GM18861 (cell line): Measurements from ENCODE around the gene CROCC2.

ENCODE experiments used
- ATAC-seq: cut with Tn5 transposase; IDR thresholded peaks from one replicate; pipeline ENCODE4 v1.9.1; 2021; ENCODE audit not compliant: unreplicated experiment

Gene CROCC2

GRCh38 chr2:240904216-240905175, 1.6 kb upstream of the CROCC2 start:
- ATAC-seq, result no peak

GRCh38 chr2:240905176-240905781, 857 bp upstream of the CROCC2 start:
- no peak for ATAC-seq

DNA sequence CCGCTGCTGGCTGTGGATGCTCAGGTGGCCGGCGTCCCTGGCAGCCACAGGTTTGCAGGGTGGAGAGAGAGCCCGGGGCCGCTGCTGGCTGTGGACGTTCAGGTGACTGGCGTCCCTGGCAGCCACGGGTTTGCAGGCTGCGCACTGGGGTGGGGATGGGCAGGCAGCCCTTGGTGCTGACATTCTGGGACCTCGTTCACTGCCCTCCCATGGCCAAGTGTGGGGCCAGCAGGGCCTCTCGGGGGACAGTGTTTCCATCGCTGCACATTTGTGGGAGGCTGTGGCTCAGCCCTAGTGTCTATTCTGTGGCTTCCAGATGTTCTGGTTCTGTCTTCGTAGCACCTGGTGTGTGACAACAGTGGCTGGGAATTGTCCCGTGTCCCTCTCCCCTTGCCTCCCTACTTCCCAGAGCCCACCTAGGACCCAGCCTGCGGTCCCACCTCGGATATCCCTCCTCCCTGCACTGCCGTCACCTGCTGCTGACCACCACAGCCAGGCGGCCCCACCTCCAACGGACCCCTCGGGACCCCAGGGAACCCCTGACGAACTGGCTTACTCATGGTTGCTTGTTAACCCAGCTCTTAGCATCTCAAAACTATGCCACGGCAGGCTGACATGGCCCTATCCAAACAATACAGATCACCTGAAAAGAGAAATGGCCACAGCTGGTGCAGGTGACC, 915 bp downstream of the CROCC2 start:
- ATAC-seq, result no peak

GRCh38 chr2:240909216-240909974, 3.3 kb downstream of the CROCC2 start:
- ATAC-seq, result no peak

- ATAC-seq, result no peak
Observed at GRCh38 chr2:240911641-240912265, 5.6 kb downstream of the CROCC2 start.

GRCh38 chr2:240912878-240913809, 7.0 kb downstream of the CROCC2 start:
- no peak for ATAC-seq

GRCh38 chr2:240913810-240914644, 7.9 kb downstream of the CROCC2 start:
- no peak for ATAC-seq

DNA sequence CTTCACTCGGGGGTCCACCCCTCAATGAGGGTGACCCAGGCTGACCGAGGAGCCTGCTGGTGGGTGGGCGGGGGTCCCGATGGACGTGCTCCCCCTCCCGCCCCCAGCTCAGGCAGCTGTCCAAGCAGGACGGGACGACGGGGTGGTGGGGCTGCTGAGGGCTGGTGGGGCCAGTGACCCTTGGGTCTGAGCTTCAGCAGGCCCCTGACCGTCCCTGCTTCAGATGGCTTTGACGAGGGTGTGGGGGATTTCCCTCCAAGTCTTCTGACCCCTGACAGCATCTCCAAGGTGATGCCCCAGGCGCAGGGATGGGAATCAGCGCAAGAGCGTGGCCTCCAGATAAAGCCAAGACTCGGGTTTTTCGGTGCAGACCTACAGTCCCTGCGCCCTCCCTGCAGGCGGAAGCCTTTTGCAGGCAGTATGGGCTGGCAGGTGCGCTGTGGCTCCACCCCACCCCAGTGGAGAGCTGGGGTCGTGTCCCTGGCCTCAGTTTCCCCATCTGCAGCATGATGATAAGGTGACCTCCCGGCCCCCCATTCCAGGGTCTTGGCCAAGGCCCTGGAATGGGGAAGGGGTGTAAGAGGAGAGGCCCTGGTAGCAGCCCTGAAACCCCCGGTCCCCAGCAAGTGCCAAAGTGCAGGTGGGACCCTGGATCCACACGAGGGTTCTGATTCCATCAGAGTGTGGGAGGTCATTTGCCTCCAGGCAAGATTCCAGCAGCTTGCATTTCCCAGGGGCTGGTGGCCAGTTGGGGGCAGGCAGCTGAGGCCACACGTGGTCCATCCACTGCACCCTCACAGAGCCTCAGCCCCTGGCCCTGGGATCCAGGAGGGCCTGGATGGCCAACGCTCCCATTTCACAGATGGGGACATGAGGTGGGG, 8.7 kb downstream of the CROCC2 start:
- no peak for ATAC-seq

DNA sequence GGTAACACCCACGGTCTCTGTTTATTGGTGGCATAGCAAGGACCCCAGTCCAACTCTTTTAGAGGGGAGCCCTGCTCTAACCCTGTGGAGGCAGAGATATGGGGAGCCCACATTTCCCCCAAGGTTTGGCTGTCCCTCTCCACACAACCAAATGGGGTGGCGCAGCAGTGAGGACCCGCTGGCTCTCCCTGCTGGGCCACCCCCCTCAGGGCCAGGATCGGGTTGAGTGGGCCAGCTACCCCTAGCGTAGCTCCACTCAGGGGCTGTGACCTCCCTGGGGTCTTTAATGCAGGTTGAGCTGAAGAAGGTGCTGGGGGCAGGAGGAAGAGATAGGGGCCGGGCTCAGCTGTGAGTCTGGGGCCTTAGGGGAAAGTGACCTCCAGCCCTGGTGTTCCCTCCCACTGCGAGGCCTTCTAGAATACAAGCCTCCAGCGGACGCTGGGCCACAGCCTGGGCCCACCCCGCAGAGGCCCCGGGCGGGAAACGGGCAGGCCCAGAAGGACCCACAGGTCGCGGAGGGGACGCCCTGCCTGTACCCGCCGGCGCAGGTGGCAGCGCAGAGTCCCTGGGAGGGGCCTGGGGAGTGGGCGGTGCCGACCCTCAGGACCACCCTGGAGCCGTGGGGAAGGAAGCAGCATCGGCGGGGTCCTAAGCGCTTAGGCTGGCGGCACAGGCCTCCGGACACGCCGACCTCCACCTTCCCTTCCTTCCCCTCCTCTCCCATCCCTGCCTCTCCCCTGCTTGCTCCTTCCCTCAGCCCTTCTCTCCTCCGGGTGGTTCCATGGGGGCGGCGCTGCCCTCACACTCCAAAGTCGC, 9.6 kb downstream of the CROCC2 start:
- ATAC-seq, result no peak

GRCh38 chr2:240916571-240917008, 10.5 kb downstream of the CROCC2 start:
- ATAC-seq, result no peak

- ATAC-seq, result no peak
Observed at GRCh38 chr2:240917009-240917683, 11.0 kb downstream of the CROCC2 start.

DNA sequence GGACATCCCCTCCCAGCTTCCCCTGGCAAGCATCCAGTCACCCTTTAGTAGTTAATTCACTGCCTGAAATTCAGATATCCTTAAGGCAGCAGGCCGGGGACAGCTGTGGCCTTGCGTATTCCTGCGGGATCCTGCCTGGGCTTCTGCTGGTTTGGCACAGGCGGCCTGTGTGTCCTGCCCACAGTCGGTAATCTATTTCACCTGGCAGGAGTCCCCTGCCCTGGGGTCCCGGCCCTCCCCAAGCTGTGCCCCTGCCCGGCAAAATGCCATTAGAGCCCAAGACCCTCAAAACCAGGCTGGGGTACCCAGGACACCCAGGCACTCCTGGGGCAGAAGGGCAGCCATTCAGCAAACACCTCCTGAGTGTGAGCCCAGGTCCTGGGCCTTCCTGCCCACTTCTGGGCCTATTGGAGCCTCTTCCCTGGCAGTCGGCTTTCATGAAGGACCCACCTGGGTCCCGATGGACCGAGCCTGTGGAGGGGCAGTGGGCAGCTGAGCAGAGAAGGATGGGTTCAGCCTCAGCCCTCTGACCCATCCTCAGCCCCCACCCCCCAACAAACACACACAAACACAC, 11.6 kb downstream of the CROCC2 start:
- ATAC-seq, result no peak

DNA sequence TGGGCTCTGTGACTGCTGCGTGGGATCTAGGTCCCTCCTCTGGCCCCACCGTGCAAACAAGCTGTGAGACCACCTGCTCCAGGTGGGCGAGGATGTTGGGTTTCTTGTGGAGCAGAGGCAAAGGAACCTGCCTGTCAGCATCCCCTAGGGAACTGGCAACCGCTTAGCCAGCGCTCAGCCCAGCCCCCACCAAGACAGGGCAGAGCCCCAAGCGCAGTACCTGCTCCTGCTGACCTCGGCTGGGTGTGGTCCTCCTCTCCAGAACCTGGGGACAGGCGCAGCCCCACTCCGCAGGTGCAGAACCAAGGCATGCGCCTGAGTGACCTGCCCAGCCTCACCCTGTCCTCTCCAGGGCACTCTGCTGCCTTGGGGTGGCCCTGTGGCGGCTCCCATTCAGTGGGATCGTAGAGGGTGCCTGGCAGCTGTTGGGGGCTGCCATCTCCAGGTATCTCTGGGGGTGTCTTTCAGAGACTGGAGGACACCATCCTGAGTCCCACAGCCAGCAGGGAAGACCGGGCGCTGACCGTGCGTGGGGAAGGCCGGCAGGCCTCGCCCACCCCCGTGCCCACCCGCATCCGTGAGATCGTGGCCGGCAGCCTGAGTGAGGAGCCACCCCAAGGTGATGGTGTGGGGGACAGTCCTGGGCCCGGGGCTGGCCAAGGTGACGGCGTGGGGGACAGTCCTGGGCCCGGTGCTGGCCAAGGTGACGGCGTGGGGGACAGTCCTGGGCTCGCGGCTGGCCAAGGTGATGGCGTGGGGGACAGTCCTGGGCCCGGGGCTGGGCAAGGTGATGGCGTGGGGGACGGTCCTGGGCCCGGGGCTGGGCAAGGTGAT, 12.3 kb downstream of the CROCC2 start:
- no peak for ATAC-seq

- ATAC-seq, result no peak
Observed at GRCh38 chr2:240919161-240919781, 13.1 kb downstream of the CROCC2 start.
